HepG2 (cell line): ENCODE data around the gene PARD3. TPM values are rescaled to one million over a fixed set of nuclear protein-coding genes. Genes with fewer than 3 reads are reported as not detected.

Experiments
- ATAC-seq: fragments of 200-7000 bp; cut with Tn5 transposase; 3 replicates; pipeline ENCODE4 v1.9.1; 2020; ENCODE audit warnings: mild to moderate bottlenecking, moderate library complexity
- BruUV-seq: library from RNA; stranded (reverse); fragments of 400-500 nt; replicated peaks from 2 replicates; lab custom pipeline; 2021; lab: Mats Ljungman, UMichigan
- CTCF ChIA-PET: fragments of 300-600 bp; formaldehyde crosslinking; extraction: SDS; loops from one replicate; lab custom pipeline; 2021; ENCODE audit warnings: low total read pairs, inconsistent platforms, low intra/inter-chr PET ratio; lab: Yijun Ruan, JAX
- POLR2A ChIA-PET: fragments of 350-600 bp; sonication (Branson Sonifier 250); formaldehyde crosslinking; loops from one replicate; lab custom pipeline; 2020; ENCODE audit warnings: antibody characterized with exemption, inconsistent platforms; lab: Yijun Ruan, JAX
- DNase-seq: peaks from one replicate; pipeline ENCODE4 v3.0.0-alpha.2; 2015; ENCODE audit warnings: low spot score
- FAIRE-seq: peaks from 3 replicates; lab custom pipeline; 2011; peaks lifted over from hg19 to GRCh38; lab: Jason Lieb, UNC
- H2AFZ ChIP-seq: one replicate; pipeline ENCODE4 v1.6.1; 2011; ENCODE audit warnings: low read length, inconsistent platforms
- H3K27ac ChIP-seq: fragments of 300-600 bp; 3 replicates; pipeline ENCODE4 v1.8.0; 2011; ENCODE audit warnings: mixed run types, mild to moderate bottlenecking, mixed read lengths, low read length, inconsistent platforms; ENCODE audit not compliant: insufficient read depth; ENCODE audit errors: extremely low read length
- H3K27me3 ChIP-seq, 2 experiments: fragments of 200-600 bp in 1 of 2; 2 replicates in 1 of 2; 3 replicates in 1 of 2; pipeline versions ENCODE4 v1.6.0 to v1.8.0; 2011; ENCODE audit warnings: low read length in 2 of 2, mild to moderate bottlenecking in 2 of 2, moderate library complexity in 2 of 2, inconsistent platforms in 1 of 2; ENCODE audit not compliant: insufficient read depth in 2 of 2, control insufficient read depth in 1 of 2
- H3K36me3 ChIP-seq, 2 experiments: fragments of 200-600 bp in 1 of 2; replicated peaks in 1 of 2; 2 replicates in 1 of 2; 3 replicates in 1 of 2; pipeline versions ENCODE4 v1.5.1 to v1.8.0; 2011; ENCODE audit warnings: low read length in 2 of 2, inconsistent platforms in 1 of 2; ENCODE audit not compliant: insufficient read depth in 2 of 2, control insufficient read depth in 1 of 2
- H3K4me1 ChIP-seq: 2 replicates; pipeline ENCODE4 v1.5.1; 2012; ENCODE audit warnings: low read length, inconsistent platforms; ENCODE audit not compliant: insufficient read depth
- H3K4me2 ChIP-seq: 2 replicates; pipeline ENCODE4 v1.6.0; 2011; ENCODE audit warnings: low read depth, low read length, inconsistent platforms
- H3K4me3 ChIP-seq, 3 experiments: fragments of 200-600 bp in 1 of 3; sonication (generic), shearing (Covaris generic) in 1 of 3; replicated peaks in 1 of 3; 2 replicates each; pipeline ENCODE4 v1.5.1; 2011 to 2016; ENCODE audit warnings: low read length in 3 of 3, inconsistent platforms in 2 of 3, low read depth in 2 of 3, mild to moderate bottlenecking in 2 of 3, control low read depth in 1 of 3, mixed read lengths in 1 of 3; ENCODE audit not compliant: insufficient read depth in 1 of 3
- H3K79me2 ChIP-seq: one replicate; pipeline ENCODE4 v1.6.1; 2011; ENCODE audit warnings: low read length, inconsistent platforms; ENCODE audit not compliant: insufficient read depth
- H3K9ac ChIP-seq: 2 replicates; pipeline ENCODE4 v1.6.0; 2011; ENCODE audit warnings: mild to moderate bottlenecking, low read depth, low read length, inconsistent platforms; ENCODE audit not compliant: insufficient read depth
- H3K9me3 ChIP-seq: 2 replicates; pipeline ENCODE4 v1.5.1; 2012; ENCODE audit warnings: mild to moderate bottlenecking, low read length
- H4K20me1 ChIP-seq: 2 replicates; pipeline ENCODE4 v1.6.0; 2011; ENCODE audit warnings: inconsistent platforms, mild to moderate bottlenecking, low read length, moderate library complexity; ENCODE audit not compliant: insufficient read depth
- BRCA1 ChIP-seq: sonication (generic); formaldehyde crosslinking; IDR thresholded peaks from 2 replicates; pipeline ENCODE4 v1.4.0; 2020; ENCODE audit warnings: missing genetic modification reagents
- BRD4 ChIP-seq: sonication (generic); formaldehyde crosslinking; IDR thresholded peaks from 2 replicates; pipeline ENCODE4 v1.4.0; 2020; ENCODE audit warnings: missing genetic modification reagents
- KLF16 ChIP-seq, 2 experiments: sonication (generic) in 1 of 2; formaldehyde crosslinking in 1 of 2; IDR thresholded peaks; 2 replicates each; pipeline versions ENCODE4 v1.6.1 to v1.8.0; 2016 to 2023; ENCODE audit warnings: missing genetic modification reagents in 2 of 2, missing compliant biosample characterization in 1 of 2
- ZFY ChIP-seq: sonication (generic); formaldehyde crosslinking; IDR thresholded peaks from 2 replicates; pipeline ENCODE4 v1.4.0; 2020; ENCODE audit warnings: missing genetic modification reagents
- WGBS: methylation state at CpG from one replicate; pipeline ENCODE4 v1.1.6; 2017; ENCODE audit warnings: low lambda C conversion rate; 5-methylcytosine and 5-hydroxymethylcytosine counted together
- in situ Hi-C: cut with HindIII; loops from 2 replicates; pipeline ENCODE4 v1.10.0; 2017; ENCODE audit warnings: low pct_unique_long_range_greater_than_20kb; ENCODE audit not compliant: extremely low pct_ligation_motif_present
- intact Hi-C: fragments of 100-400 bp; cut with micrococcal nuclease; formaldehyde crosslinking; loops from one replicate; pipeline ENCODE4 v1.10.0; 2022; ENCODE audit not compliant: unreplicated experiment
- polyA plus RNA-seq, 8 experiments: library from polyadenylated mRNA; depleted of rRNA in 3 of 8; stranded (reverse) in 7 of 8; unstranded in 1 of 8; fragments of >200 nt; fragmentation: Illumina TruSeq in 4 of 8; extraction: Trizol in 4 of 8; gene quantifications; 2 replicates each; pipeline versions ENCODE4 v1.2.1 to v1.2.3, GENCODE V29; 2011 to 2016; ENCODE audit warnings: low read depth in 4 of 8, missing spikeins in 1 of 8, mixed read lengths in 1 of 8; ENCODE audit not compliant: insufficient read depth in 1 of 8
- total RNA-seq, 5 experiments: library from RNA; depleted of rRNA; stranded (reverse); fragments of >200 nt; fragmentation: Illumina TruSeq; extraction: Trizol; gene quantifications; 2 replicates each; pipeline ENCODE4 v1.2.3, GENCODE V29; 2016; ENCODE audit warnings: low read depth in 1 of 5
- TF ChIP-seq, protein P1 (sequence below): sonication (generic); formaldehyde crosslinking; IDR thresholded peaks from 2 replicates; pipeline ENCODE4 v1.5.1; 2020; ENCODE audit warnings: missing genetic modification reagents, mild to moderate bottlenecking, borderline replicate concordance
- TF ChIP-seq, protein P2 (sequence below): sonication (generic); formaldehyde crosslinking; conservative IDR thresholded peaks from 2 replicates; pipeline ENCODE4 v1.8.1; 2023; ENCODE audit warnings: missing genetic modification reagents

Gene PARD3
- total and polyA plus RNA-seq, 2 of the 13 experiments (the other 11 are each of a cell fraction or from before 2014, with no cell fraction given) = 40.9 to 60.0 TPM

DNA sequence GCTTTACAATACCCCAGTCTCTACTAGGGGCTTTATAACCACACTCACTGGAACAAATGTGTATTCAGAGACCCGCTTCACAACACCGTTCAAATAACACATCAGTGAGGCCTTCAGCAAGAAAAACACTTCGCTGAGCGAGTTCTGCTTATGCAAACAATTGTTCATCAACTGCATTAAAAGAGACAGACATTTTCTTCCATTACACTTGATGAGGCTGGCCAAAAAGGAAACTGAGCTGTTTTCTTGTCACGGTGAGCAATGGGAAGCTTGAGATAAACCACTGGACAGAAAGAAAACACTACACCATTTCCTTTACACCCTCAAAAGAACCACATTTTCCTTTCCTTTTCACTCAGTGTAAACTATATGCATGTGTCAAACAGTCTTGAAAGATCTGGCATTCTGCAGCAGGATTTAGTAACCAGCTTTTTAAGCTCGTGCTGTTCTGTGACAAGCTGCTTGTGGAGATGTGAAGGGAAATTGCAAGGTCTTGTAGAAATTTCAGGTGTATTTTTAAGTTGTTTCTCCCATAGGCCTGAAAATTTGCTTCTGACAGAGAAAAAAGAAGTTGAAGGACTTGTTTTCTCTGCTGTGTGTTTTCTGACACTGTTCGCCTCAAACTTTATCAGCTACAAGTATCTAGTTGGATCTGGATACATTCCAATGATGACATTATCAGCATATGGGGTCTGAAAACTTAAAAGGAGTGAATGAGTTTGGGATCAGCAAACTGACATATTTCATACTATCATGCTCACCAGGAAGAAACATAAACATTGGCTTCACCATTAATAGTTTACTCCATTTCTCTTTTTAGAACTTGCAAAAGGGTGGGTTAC, 693.1 kb downstream of the PARD3 start:
- Histone ChIP-seq H3K79me2 (no peaks in the 10 kb centered on the region), H4K20me1 (no peaks in the 10 kb centered on the region), H3K9me3 (no peaks in the 10 kb centered on the region), H2AFZ (peak overlapping the region; percentile 35), H3K9ac (peak overlapping the region; percentile 68), H3K27me3 (no peaks in the 10 kb centered on the region), H3K4me3 (peak overlapping the region; percentile 3 to 44 (median 24); a peak in 2 of 6 replicates), H3K4me1 (peaks cover 68% of the 10 kb centered on the region), H3K27ac (peak overlapping the region; percentile 90), H3K4me2 (peak overlapping the region; percentile 68), H3K36me3 (no peaks in the 10 kb centered on the region; a peak in 1 of 5 replicates)
- ATAC-seq (peak; percentile 73), DNase-seq (peak; percentile 71), FAIRE-seq (no peak)
- TF ChIP-seq ZFY (CRISPR knock-in tag) (peak; percentile 21; the same call in 1 of the 2 replicates), KLF16 (CRISPR knock-in tag; IDR thresholded peaks at IDR 0.05) (no peak), BRCA1 (peak; percentile 3; the same call in 1 of the 2 replicates), BRD4 (0 out of 2 replicates have a peak, but pooled peaks have one; percentile 12)
- TF ChIP-seq, protein P1, sequence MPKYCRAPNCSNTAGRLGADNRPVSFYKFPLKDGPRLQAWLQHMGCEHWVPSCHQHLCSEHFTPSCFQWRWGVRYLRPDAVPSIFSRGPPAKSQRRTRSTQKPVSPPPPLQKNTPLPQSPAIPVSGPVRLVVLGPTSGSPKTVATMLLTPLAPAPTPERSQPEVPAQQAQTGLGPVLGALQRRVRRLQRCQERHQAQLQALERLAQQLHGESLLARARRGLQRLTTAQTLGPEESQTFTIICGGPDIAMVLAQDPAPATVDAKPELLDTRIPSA (CRISPR knock-in tag) = no peak
- TF ChIP-seq, protein P2, sequence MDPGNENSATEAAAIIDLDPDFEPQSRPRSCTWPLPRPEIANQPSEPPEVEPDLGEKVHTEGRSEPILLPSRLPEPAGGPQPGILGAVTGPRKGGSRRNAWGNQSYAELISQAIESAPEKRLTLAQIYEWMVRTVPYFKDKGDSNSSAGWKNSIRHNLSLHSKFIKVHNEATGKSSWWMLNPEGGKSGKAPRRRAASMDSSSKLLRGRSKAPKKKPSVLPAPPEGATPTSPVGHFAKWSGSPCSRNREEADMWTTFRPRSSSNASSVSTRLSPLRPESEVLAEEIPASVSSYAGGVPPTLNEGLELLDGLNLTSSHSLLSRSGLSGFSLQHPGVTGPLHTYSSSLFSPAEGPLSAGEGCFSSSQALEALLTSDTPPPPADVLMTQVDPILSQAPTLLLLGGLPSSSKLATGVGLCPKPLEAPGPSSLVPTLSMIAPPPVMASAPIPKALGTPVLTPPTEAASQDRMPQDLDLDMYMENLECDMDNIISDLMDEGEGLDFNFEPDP (CRISPR knock-in tag) = 0 out of 2 replicates have a peak, but pooled peaks have one; percentile 82
- WGBS = 8% methylated on average over 7 of the region's 7 CpGs
- BruUV-seq = no TSS peak
- intact Hi-C loops = loop anchor here (1.0 to 10.0 kb wide), 3 partner anchors 91 to 927 kb away; no protein-coding TSS in a partner anchor
- CTCF ChIA-PET = no interaction called here
- in situ Hi-C loops = loop anchor here (10.0 kb wide), 1 partner anchor 787 kb away; the partner anchor contains the start of gene NRP1
- POLR2A ChIA-PET = interaction anchor here (0.9 to 1.5 kb wide), 3 partner anchors 9 to 176 kb away, joined by 3 read pairs; no protein-coding TSS in a partner anchor
